Ascending aorta (tissue), 2 donors: ENCODE results near the gene GAD1. TPM values are rescaled to one million over a fixed set of nuclear protein-coding genes. Genes with fewer than 3 reads are reported as not detected.

Experiments used
- DNase-seq, 2 donors: peaks; one replicate each; pipeline ENCODE4 v3.0.0-alpha.2; 2019; ENCODE audit warnings: low spot score in 2 of 2
- H3K27ac ChIP-seq, 2 donors: fragments of 200-600 bp; sonication (generic); one replicate each; pipeline ENCODE4 v1.5.1; 2016 to 2017; ENCODE audit warnings: mild to moderate bottlenecking in 1 of 2
- H3K27me3 ChIP-seq: fragments of 200-600 bp; sonication (generic); one replicate; pipeline ENCODE4 v1.5.1; 2017
- H3K36me3 ChIP-seq, 2 donors: fragments of 200-600 bp; sonication (generic); one replicate each; pipeline ENCODE4 v1.5.1; 2016
- H3K4me1 ChIP-seq, 2 donors: fragments of 200-600 bp; sonication (generic); one replicate each; pipeline ENCODE4 v1.5.1; 2016 to 2017; ENCODE audit warnings: mild to moderate bottlenecking in 1 of 2
- H3K4me3 ChIP-seq, 2 donors: fragments of 200-600 bp; sonication (generic); one replicate each; pipeline ENCODE4 v1.5.1; 2016 to 2017; ENCODE audit warnings: mild to moderate bottlenecking in 1 of 2
- H3K9me3 ChIP-seq, 2 donors: fragments of 200-600 bp; sonication (generic); one replicate each; pipeline ENCODE4 v1.5.1; 2016
- intact Hi-C: fragments of 100-400 bp; cut with DNase I; formaldehyde crosslinking; loops from one replicate; pipeline ENCODE4 v1.15.1; 2023
- total RNA-seq: library from RNA; depleted of rRNA; stranded (reverse); fragments of >200 nt; gene quantifications from one replicate; pipeline ENCODE4 v1.1.0, GENCODE V29; 2016
- TF ChIP-seq, protein P1 (sequence below), 3 experiments: fragments of 200-600 bp in 2 of 3; fragments of 450-650 bp in 1 of 3; sonication (generic) in 2 of 3; IDR thresholded peaks; one replicate each; pipeline ENCODE4 v1.5.1; 2016 to 2019; ENCODE audit warnings: antibody characterized with exemption in 3 of 3, mild to moderate bottlenecking in 1 of 3, moderate library complexity in 1 of 3

The GAD1 gene
- total RNA-seq, 1 donor from 2014 or later, result 0.96 TPM

DNA sequence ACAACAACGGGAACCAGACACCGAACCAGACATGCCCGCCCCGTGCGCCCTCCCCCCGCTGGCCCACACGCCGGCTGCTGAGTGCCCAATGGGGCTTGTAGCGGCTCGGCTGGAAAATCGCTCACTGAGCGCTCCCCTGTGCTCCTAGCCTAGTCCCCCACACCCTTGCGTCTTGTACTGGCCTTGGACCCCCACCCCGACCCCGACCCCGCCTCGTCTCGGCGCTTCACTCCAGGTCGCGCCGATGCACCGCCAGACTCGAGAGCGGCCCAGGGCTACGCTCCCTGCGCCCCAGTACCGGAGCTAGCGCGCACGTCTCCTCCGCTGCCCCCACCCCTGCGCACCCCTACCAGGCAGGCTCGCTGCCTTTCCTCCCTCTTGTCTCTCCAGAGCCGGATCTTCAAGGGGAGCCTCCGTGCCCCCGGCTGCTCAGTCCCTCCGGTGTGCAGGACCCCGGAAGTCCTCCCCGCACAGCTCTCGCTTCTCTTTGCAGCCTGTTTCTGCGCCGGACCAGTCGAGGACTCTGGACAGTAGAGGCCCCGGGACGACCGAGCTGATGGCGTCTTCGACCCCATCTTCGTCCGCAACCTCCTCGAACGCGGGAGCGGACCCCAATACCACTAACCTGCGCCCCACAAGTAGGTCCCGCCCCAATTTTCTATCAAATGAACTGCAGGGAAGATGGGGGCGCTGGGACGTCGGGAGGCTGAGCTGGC is 1.5 kb downstream of the GAD1 start:
- Histone ChIP-seq H3K4me1 (peaks cover 26 to 42% of the 10 kb centered on the region in 2 donors), H3K27me3 (peaks cover 5% of the 10 kb centered on the region), H3K4me3 (peak overlapping the region; percentile 54 to 69), H3K9me3 (no peaks in the 10 kb centered on the region), H3K27ac (peak overlapping the region in 1 of 2 donors; percentile 90), H3K36me3 (no peaks in the 10 kb centered on the region)
- TF ChIP-seq, protein P1, sequence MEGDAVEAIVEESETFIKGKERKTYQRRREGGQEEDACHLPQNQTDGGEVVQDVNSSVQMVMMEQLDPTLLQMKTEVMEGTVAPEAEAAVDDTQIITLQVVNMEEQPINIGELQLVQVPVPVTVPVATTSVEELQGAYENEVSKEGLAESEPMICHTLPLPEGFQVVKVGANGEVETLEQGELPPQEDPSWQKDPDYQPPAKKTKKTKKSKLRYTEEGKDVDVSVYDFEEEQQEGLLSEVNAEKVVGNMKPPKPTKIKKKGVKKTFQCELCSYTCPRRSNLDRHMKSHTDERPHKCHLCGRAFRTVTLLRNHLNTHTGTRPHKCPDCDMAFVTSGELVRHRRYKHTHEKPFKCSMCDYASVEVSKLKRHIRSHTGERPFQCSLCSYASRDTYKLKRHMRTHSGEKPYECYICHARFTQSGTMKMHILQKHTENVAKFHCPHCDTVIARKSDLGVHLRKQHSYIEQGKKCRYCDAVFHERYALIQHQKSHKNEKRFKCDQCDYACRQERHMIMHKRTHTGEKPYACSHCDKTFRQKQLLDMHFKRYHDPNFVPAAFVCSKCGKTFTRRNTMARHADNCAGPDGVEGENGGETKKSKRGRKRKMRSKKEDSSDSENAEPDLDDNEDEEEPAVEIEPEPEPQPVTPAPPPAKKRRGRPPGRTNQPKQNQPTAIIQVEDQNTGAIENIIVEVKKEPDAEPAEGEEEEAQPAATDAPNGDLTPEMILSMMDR (IDR thresholded peaks at IDR 0.05), result no peak
- intact Hi-C loops, result no loop called here
- no peak for DNase-seq

DNA sequence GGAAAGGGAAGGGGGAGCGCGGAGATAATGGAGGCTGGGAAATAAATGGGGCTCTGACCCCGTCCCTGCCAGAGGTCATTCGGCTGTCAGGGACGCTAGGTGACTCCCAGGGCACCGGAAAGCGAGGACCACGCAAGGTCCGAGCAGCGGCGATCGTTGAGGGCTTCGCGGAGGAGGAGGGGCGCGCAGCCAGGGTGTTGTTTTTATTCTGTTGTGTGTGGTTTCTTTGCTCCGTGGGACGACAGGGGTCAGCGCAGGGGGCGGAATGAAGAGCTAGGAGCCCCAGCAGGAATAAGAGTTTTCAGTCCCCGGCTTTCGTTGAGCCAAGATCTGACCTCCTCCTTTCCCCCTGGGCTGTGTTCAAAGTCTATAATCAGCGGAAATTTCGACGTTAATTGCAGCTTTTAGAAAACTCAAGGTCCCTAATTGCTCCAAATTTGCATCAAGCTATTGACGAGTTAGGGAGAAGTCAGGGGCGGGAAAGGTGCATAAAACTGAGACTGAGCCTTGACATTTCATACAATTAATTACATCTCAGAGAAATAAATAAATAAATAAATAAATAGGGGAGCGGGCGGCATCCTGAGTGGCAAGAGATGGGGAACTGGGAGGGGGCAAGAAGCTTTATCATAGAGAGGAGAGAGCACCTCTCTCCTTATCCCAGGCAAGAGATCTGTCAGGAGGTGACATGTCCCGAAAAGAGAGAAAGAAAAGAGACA is 2.2 kb downstream of the GAD1 start:
- DNase-seq, result no peak
- intact Hi-C loops, result no loop called here

DNA sequence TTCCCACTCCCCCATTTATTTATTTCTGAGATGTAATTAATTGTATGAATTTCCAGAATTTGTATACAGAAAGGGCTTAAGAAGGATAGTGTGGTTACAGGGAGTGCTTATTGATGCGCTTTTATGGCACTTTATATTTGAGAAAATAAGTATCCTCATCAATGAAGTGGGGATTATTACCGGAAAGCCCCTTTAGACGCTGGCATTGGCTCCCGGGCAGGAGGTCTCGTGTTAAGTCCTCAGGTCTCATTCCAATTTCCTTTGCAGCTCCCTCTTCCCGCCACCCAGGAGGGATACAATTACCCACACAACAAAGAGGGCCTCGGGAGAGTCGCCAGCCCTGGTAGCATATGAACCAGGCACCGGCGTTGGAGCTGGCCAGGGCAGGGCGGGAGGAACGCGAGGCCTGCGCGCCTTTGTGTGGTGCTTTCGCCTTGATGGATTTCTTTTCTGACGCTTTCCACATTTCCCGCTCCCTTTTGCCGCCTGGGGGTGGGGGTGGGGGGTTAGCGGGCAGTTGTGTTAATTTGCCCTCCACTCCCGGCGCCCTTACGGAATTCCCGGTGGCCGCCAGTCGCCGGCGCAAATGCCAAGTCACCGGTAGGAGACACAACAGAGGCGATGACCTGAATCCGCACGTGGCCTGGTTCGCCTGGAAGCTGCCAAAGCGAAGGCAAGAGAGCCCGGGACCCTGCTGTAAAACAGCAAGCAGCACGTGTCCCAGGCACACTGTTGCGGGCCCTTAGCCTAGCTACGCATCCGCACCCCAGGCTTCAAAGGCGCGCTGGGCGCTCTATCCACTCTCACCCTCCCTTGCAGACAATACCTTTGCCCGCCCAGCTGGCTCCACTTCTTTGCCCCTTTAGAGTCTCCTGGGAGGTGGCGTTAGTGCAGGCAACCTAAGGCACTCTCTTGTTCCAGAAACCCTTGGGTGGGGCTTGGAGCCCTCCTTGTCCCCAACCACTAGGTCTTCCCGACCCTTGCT is 3.3 kb downstream of the GAD1 start:
- TF ChIP-seq, protein P1 (IDR thresholded peaks at IDR 0.05), result no peak
- intact Hi-C loops, result no loop called here
- Histone ChIP-seq H3K4me3 (peak overlapping the region in 1 of 2 donors; percentile 60), H3K27ac (no peak overlapping the region), H3K36me3 (no peaks in the 10 kb centered on the region), H3K4me1 (peaks cover 31 to 48% of the 10 kb centered on the region in 2 donors), H3K9me3 (no peaks in the 10 kb centered on the region), H3K27me3 (no peaks in the 10 kb centered on the region)
- DNase-seq, result no peak

More for the DNA sequence above, 2.2 kb downstream of the GAD1 start:
- no peaks in the 10 kb centered on the region for H3K27me3 ChIP-seq
- no peaks in the 10 kb centered on the region for H3K36me3 ChIP-seq
- H3K4me1 ChIP-seq, result peaks cover 29 to 48% of the 10 kb centered on the region in 2 donors
- no peak overlapping the region for H3K27ac ChIP-seq
- H3K9me3 ChIP-seq, result no peaks in the 10 kb centered on the region
- peak overlapping the region; percentile 54 to 69 for H3K4me3 ChIP-seq
- TF ChIP-seq, protein P1 (IDR thresholded peaks at IDR 0.05), result no peak

DNA sequence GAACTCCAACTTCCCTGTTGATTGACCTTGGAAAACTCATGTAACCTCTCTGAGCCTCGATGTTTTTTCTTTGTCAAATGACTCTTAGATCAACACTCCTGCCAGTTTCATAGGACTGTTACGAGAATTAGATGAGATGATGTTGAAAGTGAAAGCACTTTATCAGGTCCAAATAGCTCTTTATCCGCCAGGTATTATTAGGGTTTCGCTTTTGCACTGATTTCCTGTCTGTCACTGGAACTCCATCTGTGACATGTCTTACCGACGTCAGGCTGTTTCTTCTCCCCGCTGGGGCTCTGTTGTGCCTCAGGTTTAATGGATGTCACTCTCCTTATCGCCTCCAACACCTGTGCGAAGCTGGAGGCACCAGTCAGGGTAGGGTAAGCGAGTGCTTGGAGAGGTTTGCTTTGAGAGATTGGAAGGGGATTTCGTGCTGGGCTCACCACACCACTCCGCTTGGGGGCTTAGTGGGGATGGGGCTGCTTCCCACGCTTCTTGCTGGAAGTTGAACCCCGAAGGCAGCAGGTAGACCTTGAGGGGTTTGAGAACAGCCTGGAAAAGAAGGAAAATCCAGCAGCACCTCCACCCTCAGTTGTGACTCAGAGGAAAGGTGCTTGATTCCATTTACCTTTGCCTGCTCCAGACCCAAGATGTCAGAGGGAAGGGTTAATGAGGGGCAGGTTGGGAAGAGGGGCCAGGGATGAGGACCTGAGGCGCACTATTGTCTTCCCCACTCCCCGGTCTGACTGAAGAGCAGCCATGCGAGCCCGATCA is 4.3 kb downstream of the GAD1 start:
- peak overlapping the region; percentile 28 to 60 for H3K4me3 ChIP-seq
- H3K4me1 ChIP-seq, result peaks cover 26 to 43% of the 10 kb centered on the region in 2 donors
- H3K27ac ChIP-seq, result no peak overlapping the region
- no peak for DNase-seq
- no peaks in the 10 kb centered on the region for H3K27me3 ChIP-seq
- intact Hi-C loops, result no loop called here
- TF ChIP-seq, protein P1 (IDR thresholded peaks at IDR 0.05), result no peak
- H3K36me3 ChIP-seq, result no peaks in the 10 kb centered on the region
- no peaks in the 10 kb centered on the region for H3K9me3 ChIP-seq
